ENCODE measurements around the gene TPSB2.

DNA sequence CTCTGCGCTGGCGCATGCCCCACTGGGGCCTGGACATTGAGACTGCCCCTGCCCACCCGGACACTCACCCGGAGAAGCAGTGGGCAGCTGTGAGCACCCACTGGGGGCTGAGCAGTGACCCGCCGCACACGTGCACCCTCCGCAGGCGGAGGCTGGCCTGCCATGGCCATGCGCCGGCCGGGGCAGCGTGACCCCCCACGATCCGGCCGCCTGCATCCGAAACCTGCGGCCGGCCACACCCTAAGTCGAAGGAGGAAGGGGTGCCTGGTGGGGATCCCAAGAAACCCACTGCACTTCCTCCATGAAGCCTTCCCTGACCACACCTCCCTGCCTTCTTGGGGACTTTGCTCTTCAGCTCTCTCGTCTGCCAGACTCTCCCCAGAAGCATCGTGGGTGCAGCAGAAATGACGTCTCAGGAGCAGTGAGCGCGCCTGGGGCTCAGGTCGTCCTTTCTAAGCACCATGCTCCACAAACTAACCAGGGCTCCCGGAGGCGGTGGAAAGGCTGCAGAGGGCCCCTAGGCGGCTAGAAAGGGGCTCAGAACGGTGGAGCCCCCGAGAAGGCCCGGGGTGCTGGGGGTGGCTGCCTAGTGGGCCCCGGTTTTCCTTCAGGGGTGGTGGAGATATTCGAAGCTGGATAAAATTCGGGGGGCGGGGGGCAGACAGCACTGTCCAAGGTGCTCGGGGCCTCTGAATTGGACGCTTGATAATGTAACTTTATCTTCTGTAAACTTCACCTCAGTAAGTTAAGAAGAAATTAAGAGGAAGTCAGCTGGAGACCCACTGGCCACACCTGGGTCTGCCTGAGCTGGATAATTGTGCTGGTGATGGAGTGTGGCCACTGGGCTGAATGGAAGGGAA lies 6.4 kb downstream of the TPSB2 start:
- TF ChIP-seq, protein P1, sequence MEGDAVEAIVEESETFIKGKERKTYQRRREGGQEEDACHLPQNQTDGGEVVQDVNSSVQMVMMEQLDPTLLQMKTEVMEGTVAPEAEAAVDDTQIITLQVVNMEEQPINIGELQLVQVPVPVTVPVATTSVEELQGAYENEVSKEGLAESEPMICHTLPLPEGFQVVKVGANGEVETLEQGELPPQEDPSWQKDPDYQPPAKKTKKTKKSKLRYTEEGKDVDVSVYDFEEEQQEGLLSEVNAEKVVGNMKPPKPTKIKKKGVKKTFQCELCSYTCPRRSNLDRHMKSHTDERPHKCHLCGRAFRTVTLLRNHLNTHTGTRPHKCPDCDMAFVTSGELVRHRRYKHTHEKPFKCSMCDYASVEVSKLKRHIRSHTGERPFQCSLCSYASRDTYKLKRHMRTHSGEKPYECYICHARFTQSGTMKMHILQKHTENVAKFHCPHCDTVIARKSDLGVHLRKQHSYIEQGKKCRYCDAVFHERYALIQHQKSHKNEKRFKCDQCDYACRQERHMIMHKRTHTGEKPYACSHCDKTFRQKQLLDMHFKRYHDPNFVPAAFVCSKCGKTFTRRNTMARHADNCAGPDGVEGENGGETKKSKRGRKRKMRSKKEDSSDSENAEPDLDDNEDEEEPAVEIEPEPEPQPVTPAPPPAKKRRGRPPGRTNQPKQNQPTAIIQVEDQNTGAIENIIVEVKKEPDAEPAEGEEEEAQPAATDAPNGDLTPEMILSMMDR (IDR thresholded peaks at IDR 0.05; ENCODE audit: insufficient read depth, low read depth, low read length), result no peak
- no peak for TF ChIP-seq EZH2 (IDR thresholded peaks at IDR 0.05; ENCODE audit: insufficient read depth, low read length)

Data from astrocyte (in vitro differentiated cells and primary cell).